Activated CD4-positive, CD25-positive, alpha-beta regulatory T cell treated with anti-CD3 and anti-CD28 coated beads, Interleukin-2, amount 50 U/mL, for 16 hours (primary cell): Measurements from ENCODE around the gene CALHM3.
"Not testable (repeated sequence)": the region's sequence is repeated elsewhere in the genome, so short reads cannot be mapped to it uniquely, and the experiment has no call there.

Experiments used
- DNase-seq: peaks from one replicate; pipeline ENCODE4 v3.0.0-alpha.2; 2020; ENCODE audit warnings: low read depth, low spot score

The CALHM3 gene

DNA sequence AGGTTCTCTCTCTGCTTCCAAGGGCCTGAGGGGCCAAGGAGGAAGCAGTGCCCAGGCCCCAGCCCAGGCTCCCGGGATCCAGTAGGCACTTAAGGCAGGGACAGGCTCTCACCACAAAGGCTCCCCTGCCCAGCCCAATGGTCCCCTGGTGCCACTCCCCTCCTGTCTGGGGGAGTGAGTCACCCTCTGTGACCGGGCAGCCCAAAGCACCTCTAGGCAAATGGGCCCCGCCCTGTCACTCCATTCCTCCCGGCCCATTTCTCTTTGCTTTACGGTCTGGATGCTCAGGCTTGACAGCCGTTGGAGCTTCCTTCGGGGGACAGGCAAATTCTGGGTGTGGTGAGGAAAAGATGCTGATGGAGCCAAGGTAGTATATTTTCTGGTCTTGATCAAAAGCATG lies at the start of gene CALHM3:
TSS of gene CALHM3 (minus strand) at position 106 of the 400 bp plus-strand sequence. CDS start 208 bp downstream, outside the sequence.
- no peak for DNase-seq

- no peak for DNase-seq
Measured at GRCh38 chr10:103528549-103528948, 49.5 kb upstream of the CALHM3 start.

DNA sequence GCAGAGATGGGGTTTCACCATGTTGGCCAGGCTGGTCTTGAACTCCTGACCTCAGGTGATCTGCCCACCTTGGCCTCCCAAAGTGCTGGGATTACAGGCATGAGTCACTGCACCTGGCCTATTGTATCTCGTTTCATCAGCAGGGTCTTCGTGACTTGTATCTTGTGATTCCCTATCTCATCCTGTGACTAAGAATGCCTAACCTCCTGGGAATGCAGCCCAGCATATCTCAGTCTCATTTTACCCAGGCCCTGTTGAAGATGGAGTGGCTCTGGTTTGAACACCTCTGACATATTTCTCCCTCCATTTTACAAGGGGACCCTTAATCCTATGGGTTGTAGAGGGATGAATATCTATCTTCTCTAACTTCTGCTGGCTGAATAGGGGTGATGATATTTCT lies 48.4 kb upstream of the CALHM3 start:
- not testable (repeated sequence) for DNase-seq

GRCh38 chr10:103525901-103526300 lies 46.9 kb upstream of the CALHM3 start:
- no peak for DNase-seq

DNA sequence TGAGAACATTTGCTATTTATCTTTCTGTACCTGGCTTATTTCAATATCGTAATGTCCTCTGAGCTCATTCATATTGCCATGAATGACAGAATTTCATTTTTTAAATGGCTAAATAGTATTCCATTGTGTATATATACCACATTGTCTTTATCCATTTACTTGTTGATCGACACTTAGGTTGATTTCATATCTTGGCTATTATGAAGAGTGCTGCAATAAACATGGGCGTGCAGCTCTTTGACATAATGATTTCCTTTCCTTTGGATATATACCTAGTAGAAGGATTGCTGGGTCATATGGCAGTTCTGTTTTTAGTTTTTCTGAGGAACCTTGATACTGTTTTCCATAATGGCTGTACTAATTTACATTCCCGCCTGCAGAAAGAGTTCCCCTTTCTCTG lies 44.6 kb upstream of the CALHM3 start:
- DNase-seq, result no peak

DNA sequence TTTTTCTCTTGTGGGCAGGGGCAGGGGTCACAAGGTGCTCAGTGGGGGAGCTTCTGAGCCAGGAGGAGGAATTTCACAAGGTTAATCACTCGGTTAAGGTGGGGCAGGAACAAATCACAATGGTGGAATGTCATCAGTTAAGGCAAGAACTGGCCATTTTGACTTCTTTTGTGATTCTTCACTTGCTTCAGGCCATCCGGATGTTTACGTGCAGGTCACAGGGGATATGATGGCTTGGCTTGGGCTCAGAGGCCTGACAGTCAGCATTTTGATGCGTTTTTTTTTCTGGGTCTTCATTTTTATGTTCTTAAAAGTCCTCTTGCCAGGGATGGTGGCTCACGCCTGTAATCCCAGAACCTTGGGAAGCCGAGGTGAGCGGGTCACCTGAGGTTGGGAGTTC lies 43.0 kb upstream of the CALHM3 start:
- not testable (repeated sequence) for DNase-seq

DNA sequence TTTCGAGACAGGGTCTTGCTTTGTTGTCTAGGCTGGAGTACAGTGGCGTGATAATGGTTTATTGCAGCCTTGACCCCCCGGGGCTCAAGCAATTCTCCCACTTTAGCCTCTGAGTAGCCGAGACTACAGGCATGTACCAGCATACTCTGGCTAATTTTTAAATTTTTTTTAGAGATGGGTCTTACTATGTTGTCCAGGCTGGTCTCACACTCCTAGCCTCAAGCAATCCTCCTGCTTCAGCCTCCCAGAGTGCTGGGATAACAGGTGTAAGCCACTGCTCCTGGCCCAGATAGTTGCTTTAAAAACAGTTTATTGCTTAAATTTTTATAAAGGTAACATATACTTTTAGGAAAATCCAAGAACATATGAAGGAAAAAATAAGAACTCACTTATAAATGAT lies 40.8 kb upstream of the CALHM3 start:
- DNase-seq, result no peak

DNA sequence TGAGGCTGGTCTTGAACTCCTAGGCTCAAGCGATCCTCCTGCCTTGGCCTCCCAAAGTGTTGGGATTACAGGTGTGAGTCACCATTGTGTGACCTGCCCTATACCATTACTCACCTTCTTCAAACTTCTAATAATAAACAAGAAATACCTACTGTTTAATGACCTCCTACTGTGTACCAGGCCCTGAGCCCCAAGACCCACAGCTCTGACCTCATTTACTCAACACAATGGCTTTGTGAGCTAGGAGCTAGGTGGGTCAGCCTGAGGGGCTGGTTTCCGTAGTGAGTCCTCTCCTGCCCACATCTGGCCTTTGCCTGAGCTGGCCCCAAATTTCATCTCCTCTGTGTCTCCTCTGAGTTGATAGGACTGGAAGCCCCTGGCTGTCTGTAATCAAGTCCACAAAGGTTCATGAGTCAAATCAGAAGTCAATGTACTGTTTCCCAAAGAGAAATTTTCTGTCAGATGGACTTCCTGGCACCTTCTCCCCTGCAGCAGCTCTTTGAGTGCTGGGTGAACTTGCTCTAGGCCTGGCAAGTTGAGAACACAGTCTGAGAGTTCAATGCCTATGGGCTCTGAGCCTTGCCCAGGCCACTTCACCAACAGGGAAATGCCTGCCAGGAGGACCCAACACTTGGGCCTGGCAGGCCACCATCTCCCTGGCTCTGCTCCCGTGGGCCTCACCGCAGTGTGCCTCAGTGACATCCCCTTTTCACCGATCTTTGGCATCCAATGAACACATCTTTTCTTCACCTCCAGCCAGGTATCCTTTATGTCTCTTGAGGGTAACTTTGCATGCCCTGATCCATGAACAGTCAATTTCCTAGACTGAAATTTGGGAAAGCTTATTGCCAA lies 38.4 kb upstream of the CALHM3 start:
- DNase-seq, result no peak

DNA sequence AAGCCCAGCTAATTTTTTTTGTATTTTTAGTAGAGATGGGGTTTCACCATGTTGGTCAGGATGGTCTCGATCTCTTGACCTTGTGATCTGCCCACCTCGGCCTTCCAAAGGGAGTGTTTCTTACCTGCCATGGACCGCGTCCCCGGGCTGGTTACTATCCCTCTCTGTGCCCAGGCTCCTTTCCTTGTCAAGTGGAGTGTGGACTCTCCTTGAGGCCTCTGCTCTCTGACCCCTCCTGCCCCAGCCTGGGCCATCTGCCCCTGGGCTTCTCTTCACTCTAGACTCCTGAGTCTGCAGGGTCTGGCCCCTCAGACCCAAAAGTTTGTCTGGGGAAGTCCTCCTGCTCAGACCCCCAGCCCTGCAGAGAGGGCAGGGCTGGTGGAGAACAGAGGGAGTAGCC lies 35.2 kb upstream of the CALHM3 start:
- no peak for DNase-seq

DNA sequence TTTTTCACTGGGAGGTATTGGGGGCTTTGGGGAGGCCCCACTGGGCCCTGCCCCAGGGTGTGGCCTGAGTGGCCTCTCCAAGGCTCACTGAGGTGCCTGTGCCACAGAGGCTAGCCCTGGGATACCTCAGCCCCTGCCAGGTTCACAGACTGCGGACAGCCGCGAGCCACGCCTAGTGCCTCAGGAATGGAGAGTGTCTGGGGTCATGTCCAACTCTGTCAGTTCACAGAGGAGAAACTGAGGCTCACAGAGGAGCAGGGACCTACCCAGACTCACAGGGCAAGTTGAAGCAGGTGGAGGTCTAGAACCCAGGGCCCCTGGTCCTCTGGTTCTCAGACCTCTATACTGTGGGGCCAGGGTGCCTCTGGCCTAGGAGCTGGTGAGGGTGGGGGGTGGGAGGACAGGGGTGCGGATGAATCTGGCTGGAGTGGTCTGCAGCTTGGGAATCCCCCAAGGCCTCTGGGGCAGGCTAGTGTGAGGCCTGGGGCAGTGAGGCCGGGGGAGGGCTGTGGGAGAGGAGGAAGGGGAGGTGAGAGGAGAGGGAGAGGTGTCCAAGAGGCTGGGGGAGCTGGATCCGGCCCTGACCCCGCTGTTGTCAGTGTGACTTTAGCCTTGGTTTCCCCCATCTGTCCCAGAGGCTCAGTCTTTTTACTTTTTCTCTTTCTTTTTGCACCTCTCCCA lies 34.5 kb upstream of the CALHM3 start:
- DNase-seq, result no peak

DNA sequence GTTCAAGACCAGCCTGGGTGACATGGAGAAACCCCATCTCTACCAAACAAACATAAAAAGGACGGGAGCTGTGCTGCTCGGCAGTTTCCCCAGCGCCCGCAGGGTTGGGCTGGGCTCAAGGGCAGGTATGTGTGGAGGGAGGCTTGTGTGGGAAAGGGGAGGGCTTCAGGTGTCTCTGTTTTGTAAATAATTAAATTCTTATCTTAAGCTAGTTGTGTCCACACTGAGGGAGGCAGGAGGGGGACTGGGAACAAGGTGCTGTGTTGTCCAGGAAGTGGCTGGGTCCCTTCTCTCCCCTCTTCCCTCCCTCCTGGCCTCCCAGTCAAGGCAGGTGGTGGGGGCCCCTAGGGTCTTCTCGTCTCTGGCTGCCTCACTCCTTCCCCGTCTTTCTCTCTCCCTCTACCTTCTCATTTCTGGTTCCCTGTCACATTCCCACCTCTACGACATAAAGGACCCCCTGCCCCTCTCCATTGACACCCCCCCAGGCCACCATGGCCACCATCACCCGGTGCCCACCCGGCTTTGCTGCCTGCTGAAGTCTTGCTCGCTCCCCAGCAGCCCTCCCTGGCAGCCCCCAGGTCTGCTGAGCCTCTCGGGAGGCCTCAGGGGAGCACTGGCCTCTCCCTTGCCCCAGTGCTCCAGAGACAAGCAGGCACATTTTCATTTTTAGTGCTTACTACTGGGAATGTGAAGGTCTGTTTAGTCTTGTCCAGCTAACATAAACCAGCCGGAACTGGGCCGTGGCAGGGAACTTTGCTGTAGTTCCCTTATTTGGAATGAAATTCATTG lies 33.7 kb upstream of the CALHM3 start:
- DNase-seq, result no peak

- DNase-seq, result no peak
Measured at GRCh38 chr10:103512166-103512565, 33.1 kb upstream of the CALHM3 start.

DNA sequence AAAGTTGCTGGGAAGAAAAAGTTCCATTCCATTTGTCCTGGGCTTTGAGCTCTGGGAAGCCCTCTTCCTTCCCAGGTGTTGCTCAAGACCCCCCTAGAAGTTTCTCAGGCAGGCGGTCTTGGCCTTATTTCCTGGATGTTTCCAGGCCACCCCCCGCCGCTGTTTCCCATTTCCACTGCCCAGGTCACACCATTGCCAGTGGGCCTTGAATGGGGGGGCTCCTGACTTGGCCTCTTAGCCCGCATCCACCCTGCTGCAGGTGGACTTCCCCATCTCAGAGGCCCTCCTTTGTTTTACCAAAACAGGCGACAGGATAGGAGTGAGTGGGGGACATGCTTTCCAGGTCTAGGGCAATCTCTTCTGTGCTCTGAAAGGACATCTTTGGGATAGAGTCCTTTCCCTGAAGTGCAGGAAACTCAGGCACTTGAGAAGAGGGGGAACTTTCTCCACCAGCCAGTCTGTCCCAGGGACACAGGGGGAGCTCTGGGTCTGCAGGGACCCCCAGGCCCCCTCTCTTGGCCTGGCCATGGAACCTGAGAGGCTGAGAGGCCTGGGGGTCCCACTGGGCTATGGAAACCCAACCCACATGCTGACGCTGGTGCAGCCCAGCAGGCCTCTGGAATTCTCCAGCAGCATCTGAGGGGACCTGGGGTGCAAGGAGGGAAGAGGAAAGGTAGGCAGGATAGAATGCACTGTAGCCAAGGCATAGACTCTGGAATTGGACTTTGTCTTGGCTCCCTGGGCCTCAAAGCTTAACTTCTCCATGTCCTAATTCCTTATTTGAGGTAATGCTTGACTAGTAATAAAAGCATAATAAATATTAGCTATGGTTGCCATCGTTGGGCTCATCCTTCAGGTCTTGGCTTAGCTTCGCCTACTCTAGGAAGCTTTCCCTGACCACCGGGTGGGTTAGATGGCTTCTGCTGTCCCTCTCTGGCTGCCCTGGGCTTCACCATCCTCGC lies 32.0 kb upstream of the CALHM3 start:
- no peak for DNase-seq

DNA sequence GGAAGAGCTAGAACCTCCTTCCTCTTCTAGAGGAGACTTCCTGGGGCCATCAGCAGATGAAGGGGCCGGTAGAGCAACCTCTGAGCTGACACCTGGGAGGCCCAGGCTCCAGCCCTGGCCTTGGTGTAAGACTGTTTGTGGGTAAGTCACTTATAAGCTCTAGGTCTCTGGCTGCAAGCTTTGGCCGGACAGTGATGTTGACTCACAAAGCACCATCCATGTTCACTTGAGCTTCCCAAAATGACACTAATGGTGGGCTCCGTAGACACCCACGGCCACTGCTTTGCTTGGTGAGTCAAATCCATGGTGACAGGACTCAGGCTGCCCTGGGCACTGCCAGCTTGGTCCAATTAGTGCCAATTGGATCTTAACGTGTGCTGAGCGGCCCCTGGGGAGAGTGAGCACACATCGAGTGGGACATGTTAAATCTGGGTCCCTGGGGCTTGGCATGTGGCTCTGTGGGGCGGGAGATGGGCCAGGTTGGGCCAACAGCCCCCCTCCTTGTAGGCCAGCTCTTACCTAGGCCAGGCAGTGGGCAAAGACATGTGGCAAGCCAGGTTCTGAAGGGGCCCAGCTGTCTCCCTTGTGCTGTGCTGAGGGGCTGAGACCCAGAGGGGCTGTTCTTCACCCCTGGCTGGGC lies 31.1 kb upstream of the CALHM3 start:
- DNase-seq, result no peak

GRCh38 chr10:103507235-103508191 lies 28.5 kb upstream of the CALHM3 start:
- no peak for DNase-seq

DNA sequence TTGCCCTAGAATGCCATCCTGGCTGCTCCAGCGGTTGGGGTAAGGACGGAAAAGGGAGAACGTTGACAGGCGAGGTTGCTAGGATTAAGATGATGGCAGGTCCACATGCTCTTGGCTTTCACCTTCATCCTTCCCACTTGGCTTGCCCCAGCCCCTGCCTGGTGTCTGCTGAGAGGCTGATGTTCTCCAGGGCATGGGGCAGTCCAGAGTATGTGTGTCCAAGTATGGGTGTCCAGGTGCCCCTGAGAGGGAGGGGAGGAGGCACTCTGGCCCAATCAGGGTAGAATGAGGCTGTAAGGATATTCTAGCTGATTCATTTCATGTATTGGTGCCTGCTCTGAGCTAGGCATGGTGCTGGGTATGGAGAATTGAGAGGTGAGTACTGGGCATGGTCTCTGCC lies 27.0 kb upstream of the CALHM3 start:
- no peak for DNase-seq

GRCh38 chr10:103504181-103504783 lies 25.2 kb upstream of the CALHM3 start:
- DNase-seq, result no peak

DNA sequence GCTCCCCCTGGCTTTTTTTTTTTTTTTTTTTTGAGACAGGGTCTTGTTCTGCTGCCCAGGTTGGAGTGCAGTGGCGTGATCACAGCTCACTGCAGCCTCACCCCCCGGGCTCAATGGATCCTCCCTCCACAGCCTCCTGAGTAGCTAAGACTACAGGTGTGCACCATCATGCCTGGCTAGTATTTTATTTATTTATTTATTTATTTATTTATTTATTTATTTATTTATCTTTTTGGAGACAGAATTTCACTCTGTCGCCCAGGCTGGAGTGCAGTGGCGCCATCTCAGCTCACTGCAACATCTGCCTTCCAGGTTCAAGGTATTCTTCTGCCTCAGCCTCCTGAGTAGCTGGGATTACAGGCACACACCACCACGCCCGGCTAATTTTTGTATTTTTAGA lies 24.7 kb upstream of the CALHM3 start:
- not testable (repeated sequence) for DNase-seq
